Bronchial epithelial cell (primary cell): Measurements from ENCODE around the gene SMARCB1. TPM values are rescaled to one million over a fixed set of nuclear protein-coding genes. Genes with fewer than 3 reads are reported as not detected.

ENCODE experiments used
- DNase-seq: peaks from one replicate; pipeline ENCODE4 v3.0.0-alpha.2; 2010; ENCODE audit warnings: low read depth
- FAIRE-seq: peaks from 2 replicates; lab custom pipeline; 2011; peaks lifted over from hg19 to GRCh38; lab: Jason Lieb, UNC
- H3K27me3 ChIP-seq: 2 replicates; pipeline ENCODE4 v1.5.1; 2011; ENCODE audit warnings: low read length; ENCODE audit not compliant: control insufficient read depth, insufficient read depth
- H3K36me3 ChIP-seq: 2 replicates; pipeline ENCODE4 v1.5.1; 2011; ENCODE audit warnings: low read length; ENCODE audit not compliant: control insufficient read depth, insufficient read depth
- H3K4me3 ChIP-seq: 2 replicates; pipeline ENCODE4 v1.5.1; 2011; ENCODE audit warnings: mild to moderate bottlenecking, low read depth, low read length, control low read depth
- total RNA-seq: library from RNA; depleted of rRNA; stranded (reverse); fragments of >200 nt; gene quantifications from 2 replicates; pipeline ENCODE4 v1.2.1, GENCODE V29; 2014
- TF ChIP-seq, protein P1 (sequence below): IDR thresholded peaks from 2 replicates; pipeline ENCODE4 v1.5.1; 2011; ENCODE audit warnings: mild to moderate bottlenecking, moderate library complexity, low read length, control low read depth, inconsistent platforms; ENCODE audit not compliant: insufficient read depth, severe bottlenecking

The SMARCB1 gene
- total RNA-seq, 1 donor from 2014 or later = 19.5 TPM

DNA sequence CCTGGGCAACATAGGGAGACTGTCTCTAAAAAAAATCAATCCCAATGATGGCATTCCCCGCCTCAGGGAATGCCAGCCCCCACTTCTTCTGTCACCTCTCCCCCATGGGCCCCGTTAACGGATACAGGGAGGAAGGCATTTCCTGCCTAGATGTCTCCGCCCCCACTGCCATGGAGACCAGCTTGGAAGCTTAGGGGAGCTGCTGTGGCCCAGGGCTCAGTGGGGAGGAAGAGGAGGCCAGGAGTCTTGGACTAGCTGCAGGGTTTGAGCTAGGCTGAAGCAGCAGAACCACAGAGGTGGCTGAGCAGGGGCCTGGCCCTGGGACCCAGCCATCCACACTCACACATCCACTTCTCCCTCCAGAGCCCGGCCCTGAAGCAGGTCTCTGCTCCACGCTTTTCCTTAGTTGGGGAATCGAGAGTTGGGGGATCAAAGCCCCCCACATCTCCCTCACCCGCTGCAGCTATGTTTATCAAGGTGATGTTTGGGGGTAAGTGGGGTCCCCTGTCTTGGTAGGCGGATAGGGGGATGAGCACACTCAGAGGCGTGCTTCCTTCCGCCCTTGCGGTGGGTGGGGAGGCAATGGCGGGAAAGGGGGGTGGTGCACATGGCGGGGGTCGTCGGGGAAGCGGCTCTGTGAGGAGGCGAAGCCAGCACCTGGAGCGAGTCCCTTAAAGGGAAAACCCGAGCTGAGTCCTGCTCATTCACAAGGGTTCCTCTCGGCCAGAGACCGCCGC, 23.8 kb upstream of the SMARCB1 start, which contains the start of gene C22orf15:
Gene C22orf15 (plus strand): TSS at position 149 of the 737 bp plus-strand sequence. CDS start 317 bp downstream, at position 466.
- Histone ChIP-seq H3K36me3 (no peaks in the 10 kb centered on the region), H3K4me3 (no peak within 1 kb of the TSS), H3K27me3 (no peaks in the 10 kb centered on the region)
- TF ChIP-seq, protein P1, sequence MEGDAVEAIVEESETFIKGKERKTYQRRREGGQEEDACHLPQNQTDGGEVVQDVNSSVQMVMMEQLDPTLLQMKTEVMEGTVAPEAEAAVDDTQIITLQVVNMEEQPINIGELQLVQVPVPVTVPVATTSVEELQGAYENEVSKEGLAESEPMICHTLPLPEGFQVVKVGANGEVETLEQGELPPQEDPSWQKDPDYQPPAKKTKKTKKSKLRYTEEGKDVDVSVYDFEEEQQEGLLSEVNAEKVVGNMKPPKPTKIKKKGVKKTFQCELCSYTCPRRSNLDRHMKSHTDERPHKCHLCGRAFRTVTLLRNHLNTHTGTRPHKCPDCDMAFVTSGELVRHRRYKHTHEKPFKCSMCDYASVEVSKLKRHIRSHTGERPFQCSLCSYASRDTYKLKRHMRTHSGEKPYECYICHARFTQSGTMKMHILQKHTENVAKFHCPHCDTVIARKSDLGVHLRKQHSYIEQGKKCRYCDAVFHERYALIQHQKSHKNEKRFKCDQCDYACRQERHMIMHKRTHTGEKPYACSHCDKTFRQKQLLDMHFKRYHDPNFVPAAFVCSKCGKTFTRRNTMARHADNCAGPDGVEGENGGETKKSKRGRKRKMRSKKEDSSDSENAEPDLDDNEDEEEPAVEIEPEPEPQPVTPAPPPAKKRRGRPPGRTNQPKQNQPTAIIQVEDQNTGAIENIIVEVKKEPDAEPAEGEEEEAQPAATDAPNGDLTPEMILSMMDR = no peak
- no peak for DNase-seq
- FAIRE-seq = no peak

DNA sequence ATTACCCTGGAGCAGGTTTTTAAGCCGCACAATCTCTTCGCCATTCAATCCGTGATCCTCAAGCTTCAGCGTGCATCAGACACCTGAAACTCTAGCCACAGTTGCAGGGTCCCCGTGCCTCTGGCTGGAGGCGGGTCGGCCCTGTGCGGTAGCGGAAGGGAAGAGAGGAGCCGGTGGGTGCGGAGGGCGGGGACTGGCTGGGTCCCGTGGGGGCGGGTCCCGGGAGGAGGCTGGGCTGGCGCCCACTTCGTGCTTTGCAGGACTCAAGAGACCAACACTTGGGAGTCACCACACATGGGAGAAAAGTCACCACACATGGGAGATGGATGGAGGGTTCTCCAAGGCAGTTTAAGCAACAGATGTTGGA, 23.2 kb upstream of the SMARCB1 start:
- TF ChIP-seq, protein P1 = no peak
- Histone ChIP-seq H3K36me3 (no peaks in the 10 kb centered on the region), H3K4me3 (no peak overlapping the region), H3K27me3 (no peaks in the 10 kb centered on the region)
- DNase-seq (no peak), FAIRE-seq (no peak)

DNA sequence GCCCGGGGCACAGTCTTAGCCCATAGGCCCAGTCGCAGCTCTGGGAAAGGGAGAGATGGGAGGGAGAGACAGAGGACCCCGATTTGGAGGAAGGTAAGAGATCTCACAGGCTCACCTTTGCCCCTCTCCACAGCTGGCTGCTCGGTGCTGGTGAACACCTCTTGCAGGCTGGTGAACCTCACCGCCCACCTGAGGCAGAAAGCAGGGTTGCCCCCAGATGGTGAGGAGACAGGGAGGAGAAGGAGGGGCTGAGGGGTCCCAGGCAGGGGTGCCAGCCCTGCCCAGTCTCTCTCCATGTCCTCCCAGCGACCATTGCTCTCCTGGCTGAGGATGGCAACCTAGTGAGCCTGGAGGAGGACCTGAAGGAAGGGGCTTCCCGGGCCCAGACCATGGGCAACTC, 22.8 kb upstream of the SMARCB1 start:
- Histone ChIP-seq H3K36me3 (no peaks in the 10 kb centered on the region), H3K27me3 (no peaks in the 10 kb centered on the region), H3K4me3 (no peak overlapping the region)
- TF ChIP-seq, protein P1 = no peak
- FAIRE-seq (no peak), DNase-seq (no peak)

DNA sequence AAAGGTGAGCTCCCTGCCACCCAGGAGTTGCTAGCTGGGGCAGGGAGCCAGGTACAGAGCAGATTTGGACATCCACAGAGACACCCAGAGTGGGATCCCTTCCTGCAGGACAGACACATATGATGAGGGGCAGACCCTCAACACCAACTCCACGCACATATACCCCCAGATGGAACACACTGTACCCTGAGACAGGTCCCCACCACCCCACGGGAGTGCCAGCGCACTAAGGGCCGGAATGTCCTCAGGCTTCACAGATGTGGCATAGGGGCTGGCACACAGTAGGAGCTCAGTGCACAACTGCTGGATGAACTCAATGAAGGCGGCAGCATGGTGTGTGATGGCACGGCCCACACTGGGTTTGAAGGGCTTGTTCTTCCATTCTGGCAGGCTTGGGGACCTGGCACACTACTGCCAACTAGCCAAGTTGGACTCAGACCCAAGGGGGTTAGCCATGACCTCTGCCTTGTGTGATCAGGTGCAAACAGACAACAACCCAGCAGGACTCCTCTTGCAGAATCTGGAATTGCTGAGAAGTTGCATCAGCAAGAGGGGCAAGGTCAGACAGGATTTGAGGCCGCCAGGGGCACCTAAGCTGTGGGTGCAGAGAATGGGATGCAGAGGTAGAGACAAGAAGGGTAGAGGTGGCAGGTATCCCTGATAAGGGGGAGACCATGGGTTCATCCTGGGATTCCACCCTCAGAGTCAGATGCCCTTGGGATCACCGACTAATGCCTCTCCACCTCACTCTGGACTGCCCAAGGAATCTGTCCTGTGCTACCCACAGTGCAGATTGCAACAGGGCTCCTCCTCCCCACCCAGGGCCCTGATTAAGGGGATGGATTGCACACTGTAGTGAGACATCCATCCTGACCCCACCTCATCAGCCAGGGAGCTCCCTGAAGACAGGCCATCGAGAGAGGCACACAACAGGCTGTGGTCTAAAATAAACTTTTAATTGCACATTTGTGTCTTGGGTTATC, 21.6 kb upstream of the SMARCB1 start:
- FAIRE-seq (peak; percentile 52), DNase-seq (no peak)
- TF ChIP-seq, protein P1 = no peak
- H3K27me3 ChIP-seq = no peaks in the 10 kb centered on the region
- H3K4me3 ChIP-seq = no peak overlapping the region
- H3K36me3 ChIP-seq = no peaks in the 10 kb centered on the region

DNA sequence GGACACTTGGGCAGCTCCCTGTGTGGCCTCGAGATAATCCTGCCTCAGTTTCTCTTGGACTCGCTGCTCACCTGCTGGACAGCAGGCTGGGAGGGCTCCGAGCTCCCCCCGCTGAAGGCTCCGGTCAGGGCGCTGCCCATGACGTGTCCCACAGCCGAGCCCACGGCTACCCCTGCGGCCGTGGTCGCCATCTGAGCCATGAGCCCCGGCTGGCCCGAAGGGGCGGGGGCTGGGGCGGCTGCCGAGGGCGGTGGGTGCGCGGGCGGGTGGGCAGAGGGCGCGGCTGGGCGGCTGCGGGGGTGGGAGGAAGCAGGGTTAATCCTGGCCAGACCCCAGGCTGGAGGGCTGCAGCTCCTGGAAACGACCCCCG, 19.5 kb upstream of the SMARCB1 start:
- peak overlapping the region; percentile 83 for H3K4me3 ChIP-seq
- no peaks in the 10 kb centered on the region for H3K36me3 ChIP-seq
- TF ChIP-seq, protein P1 = no peak
- DNase-seq = no peak
- no peak for FAIRE-seq
- H3K27me3 ChIP-seq = no peaks in the 10 kb centered on the region
